Stimulated activated CD8-positive, alpha-beta memory T cell treated with anti-CD3 and anti-CD28 coated beads, Interleukin-7, amount 100 ng/mL, for 1 hour (primary cell): ENCODE data around the gene TRAF3.

Experiments
- DNase-seq, 2 donors: peaks; one replicate each; pipeline ENCODE4 v3.0.0-alpha.2; 2020; ENCODE audit warnings: low read depth in 2 of 2

TRAF3 gene

GRCh38 chr14:102939329-102939728, 162.1 kb downstream of the TRAF3 start:
- DNase-seq: no peak

GRCh38 chr14:102939820-102940561, 162.7 kb downstream of the TRAF3 start:
- DNase-seq: no peak

DNA sequence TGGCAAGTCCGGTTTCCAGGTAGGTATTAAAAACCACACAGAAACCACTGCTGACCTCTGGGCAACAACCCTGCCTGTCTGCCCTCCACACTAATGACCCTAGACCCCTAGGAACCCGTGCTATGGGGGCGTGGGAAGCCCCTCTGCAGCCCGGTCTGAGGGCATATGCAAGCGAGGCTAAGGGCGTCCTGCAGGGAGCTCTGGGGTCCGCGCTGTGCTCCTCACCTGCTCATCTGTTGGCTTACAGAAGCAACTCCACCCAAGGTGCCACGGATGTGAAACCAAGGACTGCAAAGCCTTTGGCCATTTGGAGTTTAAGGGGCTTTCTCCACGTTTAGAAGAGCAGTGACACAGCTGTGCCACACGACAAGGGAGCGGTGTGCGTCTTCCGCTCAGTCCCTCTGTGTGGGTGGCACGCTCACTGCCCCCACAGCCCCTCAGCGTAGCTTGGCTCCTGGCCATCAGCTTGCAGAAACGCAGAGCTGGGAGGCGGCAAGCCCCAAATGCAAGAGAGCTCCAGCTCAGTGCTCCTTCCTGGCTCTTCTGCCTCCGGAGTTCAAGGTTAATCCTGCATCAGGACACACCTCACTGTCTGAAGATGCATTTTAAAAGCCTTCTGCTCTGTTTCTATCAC, 163.6 kb downstream of the TRAF3 start:
- DNase-seq: no peak

DNA sequence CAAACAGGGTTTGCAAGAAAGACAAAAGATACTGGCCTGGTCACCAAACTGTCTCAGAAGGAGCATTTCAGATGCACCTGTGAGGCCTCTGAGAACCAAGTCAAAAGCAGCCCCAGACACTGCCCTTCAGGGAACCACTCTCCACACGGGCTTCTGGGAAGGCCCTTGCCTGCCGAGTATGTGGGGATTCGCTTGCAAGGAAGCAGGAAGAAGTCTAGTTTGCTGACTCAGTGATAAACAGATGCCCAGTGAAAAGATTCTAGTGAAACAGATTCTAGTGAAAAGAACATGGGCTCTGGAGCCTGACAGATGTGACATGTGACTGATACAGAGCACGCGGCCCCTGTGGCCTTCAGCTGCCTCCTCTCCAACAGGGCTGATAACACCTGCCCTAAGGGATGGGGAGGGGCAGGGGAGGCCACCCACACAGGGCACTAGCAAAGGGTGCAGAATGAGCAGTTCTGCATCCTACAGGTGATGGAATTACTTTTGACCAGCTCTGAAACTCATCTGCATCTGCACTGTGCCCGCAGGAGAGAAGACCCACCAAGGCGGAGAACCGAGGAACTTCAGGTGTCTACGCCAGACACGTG, 164.3 kb downstream of the TRAF3 start:
- DNase-seq: no peak

DNA sequence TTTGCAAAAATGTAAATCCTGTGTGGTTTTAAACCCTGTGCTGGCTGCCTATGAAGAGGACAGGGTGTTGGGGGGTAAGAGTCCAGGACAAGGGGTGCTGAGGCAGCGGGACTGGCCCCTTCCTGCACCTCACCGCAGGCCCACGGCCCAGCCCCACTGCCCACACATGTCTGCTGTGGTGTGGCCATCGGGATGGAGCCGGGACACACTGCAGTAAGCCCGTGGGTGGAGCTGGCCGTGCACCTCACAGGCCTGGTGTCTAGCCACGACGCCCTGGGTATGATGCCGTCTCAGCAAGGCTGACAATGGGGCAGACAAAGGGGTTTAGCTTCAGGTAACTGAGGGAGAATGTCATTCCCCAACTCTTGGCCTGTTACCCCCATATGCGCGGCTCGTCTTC, 164.8 kb downstream of the TRAF3 start:
- DNase-seq: no peak

DNA sequence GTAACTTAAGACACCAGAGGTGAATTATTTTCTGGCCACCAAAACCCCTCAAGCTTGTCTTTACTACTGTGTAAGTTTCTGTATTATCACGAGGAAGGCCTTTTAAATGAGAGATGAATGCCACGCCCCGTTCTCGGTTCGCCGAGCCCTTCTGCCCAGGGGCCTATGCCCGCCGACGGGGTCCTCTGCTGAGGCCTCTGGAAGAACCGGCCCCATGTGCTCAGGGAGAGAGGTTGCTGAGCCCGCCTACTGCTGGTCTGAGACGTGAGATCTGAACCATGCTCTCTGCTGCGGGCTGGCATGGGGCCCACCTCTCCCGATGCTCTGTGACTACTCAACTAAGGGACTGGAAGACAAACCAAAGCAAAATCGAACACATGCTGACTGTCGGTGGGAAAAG, 166.2 kb downstream of the TRAF3 start:
- DNase-seq: no peak

DNA sequence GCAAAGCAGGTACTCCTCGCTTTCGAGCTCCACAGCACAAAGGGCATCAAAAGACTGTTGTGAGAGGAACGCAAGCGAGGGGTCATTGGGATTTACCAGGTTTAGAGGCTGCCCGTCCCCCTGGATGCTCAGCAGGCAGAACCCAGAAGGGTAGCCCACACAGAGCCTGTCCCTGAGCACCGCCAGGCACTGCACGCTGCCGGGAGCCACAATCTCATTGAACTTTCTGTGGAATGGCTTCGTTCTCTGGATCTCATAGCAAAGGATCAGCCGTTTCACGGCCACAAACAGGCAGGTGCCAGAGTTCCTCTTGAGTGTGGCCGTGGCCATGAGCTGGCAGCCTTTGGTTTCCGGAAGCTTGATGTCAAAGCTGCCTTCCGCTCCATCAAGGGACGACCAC, 166.7 kb downstream of the TRAF3 start:
- no peak for DNase-seq

DNA sequence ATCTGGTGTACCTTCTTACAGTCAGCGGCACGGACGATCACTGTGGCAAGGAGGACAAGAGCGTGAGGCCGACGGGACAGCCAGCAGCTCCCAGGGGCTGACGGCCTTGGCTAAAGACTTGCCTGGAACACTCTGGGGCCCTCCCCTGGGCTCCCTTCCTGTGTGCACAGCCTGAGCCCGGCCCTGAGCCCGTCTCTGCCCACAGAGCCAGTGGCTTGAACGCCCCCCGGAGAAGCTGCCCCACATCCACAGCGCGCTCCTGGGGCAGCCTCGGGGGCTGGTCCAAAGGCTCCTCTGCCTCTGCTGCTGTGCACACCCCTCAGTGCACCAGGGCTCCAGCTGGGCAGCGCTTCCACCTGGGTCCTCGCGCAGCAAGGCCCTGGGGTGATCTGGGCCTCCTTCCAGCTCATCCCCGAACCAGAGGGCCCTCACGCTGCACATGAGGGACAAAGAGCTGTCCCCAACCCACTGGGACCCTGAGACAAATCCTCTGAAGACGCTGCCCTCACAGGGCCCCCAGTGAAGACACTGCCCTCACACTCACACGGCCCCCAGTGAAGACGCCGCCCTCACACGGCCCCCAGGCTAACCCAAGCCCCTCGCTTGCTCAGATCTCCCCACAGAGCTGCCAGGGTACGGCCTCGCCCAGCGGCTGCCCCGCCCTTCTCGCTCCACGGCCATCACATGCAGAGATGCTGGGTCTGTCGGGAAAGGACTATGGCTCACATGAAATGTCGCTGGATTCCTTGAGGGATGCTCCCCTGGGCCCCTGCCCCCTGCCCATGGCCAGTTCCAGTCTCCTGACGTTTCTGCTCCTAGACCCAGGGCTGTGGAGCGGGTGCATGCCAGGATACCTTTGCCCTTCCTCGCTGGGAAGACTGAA, 167.4 kb downstream of the TRAF3 start:
- DNase-seq: no peak

GRCh38 chr14:102945346-102946130, 168.3 kb downstream of the TRAF3 start:
- DNase-seq: no peak

DNA sequence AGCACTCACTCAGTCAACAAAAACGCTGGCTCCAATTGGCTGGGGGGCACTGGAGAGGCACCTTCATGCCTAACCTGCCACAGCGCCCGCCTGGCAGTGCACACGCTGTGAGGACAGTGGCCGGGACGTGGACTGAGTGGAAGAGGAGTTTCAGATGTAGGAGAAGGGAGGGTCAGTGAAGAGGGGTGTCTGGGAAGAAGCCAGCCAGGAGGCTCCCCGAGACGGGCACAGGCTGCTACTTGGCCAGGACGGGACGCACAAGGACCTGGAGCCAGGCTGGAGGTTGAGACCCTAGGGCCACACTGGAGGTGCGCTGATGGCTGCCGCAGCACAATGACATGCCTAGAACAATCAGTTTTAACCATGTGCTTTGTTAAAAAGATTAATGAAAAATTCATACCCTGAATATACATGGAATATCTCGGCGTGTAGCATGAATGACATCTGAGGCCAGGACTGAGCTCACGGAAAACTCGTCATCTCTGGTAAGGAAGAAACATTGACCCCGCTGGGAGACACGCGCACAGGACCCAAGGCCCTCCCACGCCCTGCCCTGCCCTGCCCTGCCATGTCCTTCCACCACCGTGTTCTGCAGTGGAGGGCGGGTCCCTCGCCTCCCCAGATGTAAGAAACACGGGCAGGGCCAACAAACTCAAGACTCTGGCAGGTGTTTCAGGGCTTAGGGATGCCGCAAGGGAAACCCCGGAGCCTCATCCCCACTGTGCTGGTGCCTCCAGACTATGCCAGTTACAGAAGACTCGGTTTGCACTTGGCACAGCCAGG, 170.3 kb downstream of the TRAF3 start:
- no peak for DNase-seq

DNA sequence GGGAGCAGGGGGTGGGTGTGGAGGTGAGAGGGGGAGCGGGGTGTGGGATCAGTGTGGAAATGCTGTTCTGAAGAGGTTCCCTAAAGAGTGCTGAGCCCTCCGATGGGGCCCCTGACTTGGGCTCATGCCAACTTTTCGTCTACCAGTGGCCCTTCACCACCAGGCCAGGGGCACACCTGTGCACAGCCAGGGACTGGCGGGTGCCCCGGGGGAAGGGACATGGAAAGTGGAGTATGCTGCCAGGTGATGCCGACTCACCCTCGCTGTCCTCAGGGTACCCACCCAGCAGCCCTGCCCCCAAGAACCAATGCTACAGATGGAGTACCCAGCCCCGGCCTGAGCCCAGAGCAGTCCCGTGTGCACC, 171.4 kb downstream of the TRAF3 start:
- no peak for DNase-seq

DNA sequence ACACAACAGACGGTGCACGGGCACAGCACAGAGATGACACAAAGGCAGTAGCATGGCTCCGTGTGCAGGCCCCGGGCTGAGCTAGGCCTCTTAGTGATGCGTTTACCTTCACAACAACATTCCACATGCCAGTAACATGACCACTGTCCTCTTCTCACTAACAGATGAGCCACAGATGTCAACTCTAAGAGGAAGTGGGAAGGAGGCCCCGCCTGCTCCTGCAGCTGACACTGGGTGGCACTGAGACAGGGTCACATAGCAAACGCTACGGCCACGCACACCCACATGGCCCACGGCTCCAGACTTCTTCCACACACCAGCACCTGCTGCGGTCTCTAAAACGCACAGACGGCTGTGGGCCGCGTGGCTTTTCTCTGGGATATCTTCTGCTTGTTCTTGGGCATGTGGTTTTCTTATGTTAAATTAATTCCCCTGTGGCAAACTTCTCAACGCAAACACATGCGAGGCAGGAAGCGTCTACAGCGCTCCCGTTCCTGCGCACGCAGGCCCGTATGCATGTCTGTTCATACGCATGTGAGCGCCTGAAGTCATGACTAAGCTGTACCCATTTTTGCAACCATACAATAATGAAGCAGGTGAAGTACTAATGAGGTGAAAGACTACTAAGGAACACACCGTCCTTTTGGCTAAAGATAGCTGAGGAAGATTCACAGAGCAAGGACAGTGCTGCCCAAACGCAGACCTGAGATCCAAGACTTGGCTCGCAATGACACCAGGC, 172.0 kb downstream of the TRAF3 start:
- no peak for DNase-seq

GRCh38 chr14:102949801-102950451, 172.7 kb downstream of the TRAF3 start:
- DNase-seq: no peak

GRCh38 chr14:102951034-102951433, 173.8 kb downstream of the TRAF3 start:
- DNase-seq: no peak

GRCh38 chr14:102951799-102952198, 174.6 kb downstream of the TRAF3 start:
- DNase-seq: no peak

GRCh38 chr14:102952276-102952675, 175.0 kb downstream of the TRAF3 start:
- no peak for DNase-seq

DNA sequence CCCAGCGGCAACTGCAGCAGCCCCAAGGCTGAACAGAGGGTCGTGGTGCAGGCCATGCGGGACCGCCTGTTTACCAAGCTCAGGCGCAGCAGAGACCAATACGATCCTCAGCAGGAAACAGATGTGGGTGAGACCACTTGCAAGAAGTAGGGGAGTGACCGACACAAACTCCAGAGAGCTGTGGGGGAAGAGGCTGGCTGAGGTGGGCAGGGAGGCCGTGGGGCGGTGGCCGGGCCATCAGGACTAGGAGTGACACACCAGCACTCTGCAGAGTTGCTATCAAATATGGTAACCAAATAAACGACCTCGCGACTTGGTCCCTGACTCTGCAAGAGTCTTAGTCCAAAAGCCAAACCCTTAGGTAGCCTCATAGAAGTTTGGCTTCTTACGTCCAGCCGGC, 175.9 kb downstream of the TRAF3 start:
- DNase-seq: no peak

GRCh38 chr14:102954081-102954789, 177.0 kb downstream of the TRAF3 start:
- no peak for DNase-seq
